Stimulated activated CD4-positive, alpha-beta T cell treated with anti-CD3 and anti-CD28 coated beads, Interleukin-15, amount 100 ng/mL, for 24 hours (primary cell): ENCODE results near the gene NOCT.
"Not testable (repeated sequence)": the region's sequence is repeated elsewhere in the genome, so short reads cannot be mapped to it uniquely, and the experiment has no call there.

Experiments
- DNase-seq: peaks from one replicate; pipeline ENCODE4 v3.0.0-alpha.2; 2020

NOCT gene, protein sequence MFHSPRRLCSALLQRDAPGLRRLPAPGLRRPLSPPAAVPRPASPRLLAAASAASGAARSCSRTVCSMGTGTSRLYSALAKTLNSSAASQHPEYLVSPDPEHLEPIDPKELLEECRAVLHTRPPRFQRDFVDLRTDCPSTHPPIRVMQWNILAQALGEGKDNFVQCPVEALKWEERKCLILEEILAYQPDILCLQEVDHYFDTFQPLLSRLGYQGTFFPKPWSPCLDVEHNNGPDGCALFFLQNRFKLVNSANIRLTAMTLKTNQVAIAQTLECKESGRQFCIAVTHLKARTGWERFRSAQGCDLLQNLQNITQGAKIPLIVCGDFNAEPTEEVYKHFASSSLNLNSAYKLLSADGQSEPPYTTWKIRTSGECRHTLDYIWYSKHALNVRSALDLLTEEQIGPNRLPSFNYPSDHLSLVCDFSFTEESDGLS

DNA sequence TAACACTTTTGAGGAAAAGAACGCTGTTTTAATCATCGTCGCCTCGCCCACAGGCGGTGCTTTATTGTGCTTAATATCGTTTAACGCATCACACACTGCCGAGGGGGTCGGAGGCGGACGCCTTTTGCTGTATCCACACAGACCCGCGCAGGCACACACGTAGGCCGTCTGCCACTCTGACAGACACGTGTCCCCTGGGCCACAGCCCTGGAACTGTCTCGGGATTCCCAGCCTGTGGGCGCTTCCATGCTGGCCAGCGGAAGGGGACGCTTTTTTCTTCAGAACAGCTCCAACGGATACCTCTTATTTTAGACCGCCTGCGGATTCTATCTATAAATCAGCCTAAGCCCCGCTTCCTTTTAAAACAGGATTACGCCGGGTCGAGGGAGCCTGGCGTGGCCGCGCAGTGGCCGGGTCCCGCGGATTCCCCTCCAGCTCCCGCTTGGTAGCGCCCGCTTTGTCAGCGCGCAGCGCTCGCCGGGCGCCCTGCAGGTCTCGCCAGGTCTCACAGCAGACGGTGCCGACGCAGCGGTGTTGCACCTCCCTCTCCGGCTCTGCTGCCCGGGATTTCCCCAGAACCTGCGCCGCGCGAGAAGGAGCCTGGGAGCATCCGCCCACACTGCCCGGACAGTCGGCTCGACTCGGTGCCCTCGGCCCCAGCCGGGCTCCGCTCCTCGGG lies at the start of gene NOCT:
Gene NOCT (plus strand): TSS at position 513 of the 679 bp plus-strand sequence. CDS start 201 bp downstream, outside the sequence.
- DNase-seq, result peak; percentile 97

DNA sequence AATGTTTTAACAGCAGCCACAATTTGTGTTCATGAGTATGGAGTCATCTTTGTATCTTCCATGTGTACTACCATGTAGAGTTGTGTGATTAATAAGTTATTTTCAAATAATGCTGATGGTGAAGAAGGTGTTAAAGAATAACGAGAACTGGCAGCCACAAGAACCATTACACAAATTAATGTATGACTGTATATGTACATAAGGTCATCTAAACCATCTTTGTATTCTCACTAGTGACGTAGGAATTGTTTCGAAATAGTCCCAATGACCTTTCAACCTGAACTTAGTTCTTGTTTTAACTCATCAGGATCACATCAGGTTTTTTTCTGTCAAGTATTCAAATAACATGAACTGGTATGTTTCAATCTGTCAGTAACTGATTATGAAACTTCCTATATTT lies 48.3 kb upstream of the NOCT start:
- DNase-seq, result no peak

DNA sequence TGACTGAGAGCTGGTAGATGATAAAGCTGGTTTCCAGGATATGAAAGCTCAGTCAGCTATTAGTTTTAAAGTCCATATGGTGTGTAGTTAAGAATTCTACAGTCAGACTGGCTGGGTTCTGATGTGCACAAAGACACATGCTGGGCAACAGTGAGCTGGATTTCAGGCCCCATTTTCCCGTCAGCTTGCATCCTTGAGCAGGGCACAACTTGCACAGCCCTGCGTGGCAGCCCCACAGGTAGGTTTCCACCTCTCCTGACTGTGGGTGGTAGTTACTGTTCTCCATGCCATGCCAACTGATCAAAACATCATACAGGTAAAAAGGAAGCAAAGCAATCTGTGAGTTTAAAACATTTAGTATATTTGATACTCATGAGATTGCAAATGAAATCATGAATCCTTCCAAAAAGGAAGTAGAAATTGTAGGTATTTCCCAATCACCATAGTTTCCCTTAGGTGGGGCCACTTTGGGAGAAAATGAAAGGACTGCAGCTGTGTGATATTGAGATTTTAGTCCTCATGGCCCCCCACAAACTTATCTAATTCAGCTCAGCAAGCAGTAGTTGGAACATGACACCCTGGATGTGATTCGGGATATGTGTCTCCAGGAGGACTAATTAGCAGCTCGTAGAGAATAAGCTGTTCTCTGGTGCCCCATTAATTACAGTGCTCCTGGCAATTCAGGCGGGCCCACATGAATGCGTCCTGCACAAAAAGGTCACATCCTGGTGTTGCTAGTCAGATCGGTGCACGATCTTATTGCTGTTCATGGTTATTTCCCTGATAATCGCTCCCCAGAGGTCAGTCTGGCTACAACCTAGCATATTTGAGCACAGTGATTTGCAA lies 42.4 kb upstream of the NOCT start:
- no peak for DNase-seq

DNA sequence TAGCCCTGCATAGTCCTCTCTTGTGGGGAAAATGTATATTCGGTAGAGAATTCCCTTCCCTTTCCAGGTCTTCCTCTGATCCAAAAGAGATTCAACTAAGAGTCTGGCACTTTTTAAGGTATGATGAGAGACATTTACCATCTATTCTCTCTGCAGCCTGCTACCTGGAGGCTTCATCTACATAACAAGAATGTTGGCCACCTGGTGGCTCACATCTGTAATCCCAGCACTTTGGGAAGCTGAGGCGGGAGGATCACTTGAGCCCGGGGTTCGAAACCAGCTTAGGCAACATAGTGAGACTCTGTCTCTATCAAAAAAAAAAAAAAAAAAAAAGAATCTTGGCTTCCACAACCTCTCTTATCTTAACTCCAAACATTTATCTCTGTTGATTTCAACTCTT lies 40.4 kb upstream of the NOCT start:
- DNase-seq, result no peak

DNA sequence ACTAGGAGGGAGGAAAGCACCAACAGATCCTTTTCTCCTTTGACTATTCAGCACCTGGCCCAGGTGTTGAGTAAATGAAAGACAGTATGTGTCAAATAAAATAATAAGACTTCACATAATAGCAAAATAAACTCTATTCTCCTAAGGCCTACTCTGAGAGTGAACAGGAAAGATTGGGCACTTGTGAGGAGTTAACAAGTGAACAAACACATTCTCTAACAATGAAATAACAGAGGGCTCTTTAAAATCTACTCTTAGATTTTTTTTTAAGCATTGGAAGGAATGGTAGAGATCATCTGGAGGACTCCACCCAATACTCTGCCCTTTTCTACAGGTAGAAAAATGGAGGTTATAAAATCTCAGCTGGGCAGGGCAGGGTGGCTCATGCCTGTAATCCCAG lies 39.1 kb upstream of the NOCT start:
- no peak for DNase-seq

DNA sequence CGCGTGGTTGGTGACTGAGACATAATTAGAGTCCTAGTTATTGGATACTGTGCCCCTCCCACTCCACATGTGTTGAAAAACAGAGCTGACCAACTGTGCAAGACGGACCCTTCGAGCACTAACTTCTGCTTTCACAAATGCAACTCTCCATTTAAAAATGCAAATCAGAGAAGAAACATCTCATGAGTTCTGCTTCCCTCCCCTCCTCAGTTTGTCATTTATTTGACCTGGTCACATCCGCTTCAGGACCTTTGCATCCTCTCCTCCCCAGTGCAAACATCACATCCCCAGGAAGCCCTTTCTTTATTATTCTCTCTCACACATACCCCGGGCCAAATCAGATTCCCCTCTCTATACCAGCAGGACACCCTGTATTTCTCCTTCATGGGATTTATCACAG lies 38.1 kb upstream of the NOCT start:
- no peak for DNase-seq

DNA sequence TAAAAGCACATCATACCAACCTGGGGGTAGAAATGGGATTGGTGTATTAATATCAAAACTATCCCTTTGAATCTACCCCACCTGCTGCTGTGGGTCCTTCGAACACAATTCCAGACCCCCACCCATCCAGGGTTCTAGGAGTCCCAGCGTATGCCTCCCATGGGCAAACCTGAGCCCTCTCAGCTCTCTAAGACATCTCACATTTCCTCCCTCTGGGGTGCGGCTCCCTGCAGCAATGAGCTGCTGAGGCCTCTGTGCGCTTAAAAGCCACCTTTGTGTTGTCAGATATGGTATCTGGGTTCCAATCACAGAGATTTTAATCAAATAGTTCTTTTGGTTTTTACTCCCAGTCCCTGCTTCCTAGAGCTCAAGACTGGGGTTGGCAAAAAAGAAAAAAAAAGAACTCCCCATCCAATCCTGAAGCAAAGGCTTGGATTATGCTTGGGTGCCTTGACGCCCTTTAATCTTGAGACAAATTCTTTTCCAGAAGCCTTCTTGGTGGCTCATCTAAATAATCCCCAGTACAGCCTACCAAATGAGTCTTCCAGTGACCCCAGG lies 37.5 kb upstream of the NOCT start:
- no peak for DNase-seq

DNA sequence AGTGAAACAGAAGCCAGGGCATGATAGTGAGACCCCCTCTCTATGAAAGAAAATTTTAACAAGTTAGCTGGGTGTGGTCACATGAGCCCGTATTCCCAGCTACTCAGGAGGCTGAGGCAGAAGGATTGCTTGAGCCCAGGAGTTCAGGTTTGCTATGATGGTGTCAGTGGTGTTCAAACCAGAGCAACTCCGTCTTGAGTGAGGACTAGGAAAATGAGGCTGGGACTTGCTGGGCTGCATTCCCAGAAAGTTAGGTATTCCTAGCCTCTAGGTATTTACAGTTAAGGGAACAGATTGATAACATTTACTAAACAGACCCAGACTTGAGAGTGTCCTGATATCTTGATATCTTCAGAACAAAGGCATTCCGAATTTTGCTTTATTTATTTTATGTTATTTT lies 37.0 kb upstream of the NOCT start:
- no peak for DNase-seq

DNA sequence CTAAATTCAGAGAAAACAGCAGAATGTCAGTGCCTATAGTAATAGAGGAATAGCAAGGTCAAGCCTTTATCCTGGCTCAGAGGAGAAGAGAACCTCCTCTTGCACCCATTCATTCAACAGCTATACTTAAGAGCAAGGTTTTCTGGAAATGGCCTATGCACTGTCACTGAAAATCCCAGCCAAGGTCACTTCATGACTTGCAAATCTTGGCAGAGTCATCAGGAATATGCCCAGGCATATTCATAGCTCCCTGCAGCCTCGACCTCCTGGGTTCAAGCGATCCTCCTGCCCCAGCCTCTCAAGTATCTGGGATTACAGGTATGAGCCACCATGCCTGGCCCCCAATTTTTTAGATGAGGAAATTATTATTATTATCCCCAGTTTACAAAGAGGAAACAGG lies 35.8 kb upstream of the NOCT start:
- DNase-seq, result no peak

DNA sequence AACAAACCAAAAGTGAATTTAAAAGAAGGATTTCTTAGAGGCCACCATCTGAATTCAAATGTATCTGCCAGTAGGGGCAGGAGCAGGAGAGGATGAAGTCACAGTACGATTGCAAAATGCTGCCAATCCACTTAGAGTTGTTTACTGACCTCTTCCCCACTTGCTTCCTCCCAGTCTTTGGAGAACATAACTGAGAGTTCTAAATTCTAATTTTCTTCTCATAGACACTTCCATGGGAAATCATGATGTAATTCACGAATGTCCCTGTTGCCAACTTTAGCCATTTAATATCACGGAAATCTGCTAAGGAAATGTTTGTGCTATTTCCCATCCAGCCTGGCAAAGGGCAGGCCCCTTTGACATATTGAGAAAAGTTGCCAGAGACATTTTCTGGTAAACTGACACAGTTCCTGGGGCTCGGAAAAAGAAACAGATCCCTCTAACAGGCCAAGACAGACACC lies 33.6 kb upstream of the NOCT start:
- DNase-seq, result no peak

DNA sequence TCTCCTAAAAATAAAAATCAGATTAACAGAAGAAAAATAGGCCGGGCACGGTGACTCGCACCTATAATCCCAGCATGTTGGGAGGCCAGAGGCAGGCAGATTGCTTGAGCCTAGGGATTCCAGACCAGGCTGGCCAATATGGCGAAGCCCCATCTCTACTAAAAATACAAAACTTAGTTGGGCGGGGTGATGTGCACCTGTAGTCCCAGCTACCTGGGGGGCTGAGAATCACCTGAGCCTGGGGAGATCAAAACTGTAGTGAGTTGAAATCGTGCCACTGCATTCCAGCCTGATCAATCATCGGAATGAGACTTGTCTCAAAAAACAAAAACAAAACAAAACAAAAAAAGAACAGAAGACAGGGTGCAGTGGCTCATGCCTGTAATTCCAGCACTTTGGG lies 32.8 kb upstream of the NOCT start:
- DNase-seq, result no peak

DNA sequence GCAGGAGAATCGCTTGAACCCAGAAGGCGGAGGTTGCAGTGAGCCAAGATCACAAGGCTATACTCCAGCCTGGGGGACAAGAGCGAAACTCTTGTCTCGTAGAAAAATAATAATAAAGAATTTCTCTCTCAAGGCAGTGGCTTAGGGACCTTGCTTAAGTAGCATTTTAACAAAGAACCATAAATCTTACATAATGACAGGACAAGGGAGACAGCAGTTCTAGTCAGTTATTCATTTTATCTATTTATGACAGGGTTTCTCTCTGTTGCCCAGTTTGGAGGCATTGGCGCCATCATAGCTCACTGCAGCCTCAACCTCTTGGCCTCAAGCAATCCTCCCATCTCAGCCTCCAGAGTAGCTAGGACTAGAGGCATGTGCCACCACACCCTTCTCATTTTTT lies 31.9 kb upstream of the NOCT start:
- no peak for DNase-seq

DNA sequence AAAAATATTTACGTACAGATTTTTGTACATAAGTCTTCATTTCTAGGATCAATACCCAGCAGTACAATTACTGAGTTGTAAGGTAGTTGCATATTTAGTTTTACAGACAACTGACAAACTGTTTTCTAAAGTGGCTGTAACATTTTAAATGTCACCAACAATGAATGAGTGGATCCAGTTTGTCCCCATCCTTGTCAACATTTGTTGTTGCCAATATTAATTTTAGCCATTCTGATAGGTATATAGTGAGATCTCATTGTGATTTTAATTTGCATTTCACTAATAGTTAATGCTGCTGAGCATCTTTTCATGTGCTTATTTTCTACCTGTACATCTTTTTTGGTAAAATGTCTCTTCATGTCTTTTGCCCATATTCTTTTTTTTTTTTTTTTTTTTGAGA lies 30.9 kb upstream of the NOCT start:
- no peak for DNase-seq

DNA sequence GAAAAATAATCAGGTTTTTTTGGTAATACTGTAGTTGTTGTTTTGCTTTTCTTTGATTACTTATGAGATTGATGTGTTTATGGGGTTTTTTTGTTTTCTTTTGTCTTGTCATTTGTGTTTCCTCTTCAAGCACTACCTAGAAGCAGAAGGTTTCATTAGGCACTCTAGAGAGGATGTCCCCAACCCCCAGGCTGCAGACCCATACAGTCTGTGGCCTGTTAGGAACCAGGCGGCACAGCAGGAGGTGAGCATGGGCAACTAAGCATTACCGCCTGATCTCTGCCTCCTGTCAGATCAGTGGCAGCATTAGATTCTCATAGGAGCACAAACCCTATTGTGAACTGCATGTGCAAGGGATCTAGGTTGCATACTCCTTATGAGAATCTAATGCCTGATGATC lies 22.9 kb upstream of the NOCT start:
- no peak for DNase-seq

DNA sequence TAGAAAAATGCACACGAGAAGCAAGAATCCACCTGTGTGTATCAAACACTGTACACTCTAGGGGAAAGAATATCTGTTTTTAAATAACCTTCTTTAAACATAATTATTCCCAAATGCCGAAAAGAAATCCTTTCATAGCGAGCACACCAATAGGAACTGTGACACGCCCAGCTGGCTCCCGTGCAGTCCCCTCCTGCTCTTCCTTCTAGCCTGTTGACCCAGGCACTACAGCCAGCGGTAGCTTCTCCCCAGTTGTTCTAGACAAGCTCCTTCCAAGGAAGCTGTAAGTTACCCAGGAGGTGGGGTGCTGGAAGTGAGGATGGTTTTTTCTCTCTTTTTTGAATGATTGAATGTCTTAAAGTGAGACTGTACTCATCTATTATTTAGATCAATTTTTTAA lies 19.5 kb upstream of the NOCT start:
- no peak for DNase-seq

DNA sequence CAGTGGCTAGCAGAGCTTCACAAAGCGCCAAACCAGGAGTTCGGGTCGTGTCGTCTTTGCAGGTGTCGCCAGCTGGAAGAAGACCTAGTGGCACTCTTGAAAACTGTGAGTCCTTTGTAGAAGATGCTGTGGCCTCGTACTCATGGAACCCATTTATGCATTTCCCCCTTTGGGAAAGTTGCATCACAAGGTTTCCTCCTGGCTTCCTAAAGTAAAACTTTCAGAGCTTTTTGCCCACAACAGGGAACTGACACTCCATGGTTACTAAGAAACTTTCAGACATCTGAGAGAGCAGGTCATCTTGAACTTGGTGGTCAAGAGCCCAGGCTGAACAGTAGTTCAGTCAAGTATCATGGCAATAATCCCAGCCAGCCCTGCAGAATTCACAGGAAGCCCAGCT lies 15.9 kb upstream of the NOCT start:
- no peak for DNase-seq

DNA sequence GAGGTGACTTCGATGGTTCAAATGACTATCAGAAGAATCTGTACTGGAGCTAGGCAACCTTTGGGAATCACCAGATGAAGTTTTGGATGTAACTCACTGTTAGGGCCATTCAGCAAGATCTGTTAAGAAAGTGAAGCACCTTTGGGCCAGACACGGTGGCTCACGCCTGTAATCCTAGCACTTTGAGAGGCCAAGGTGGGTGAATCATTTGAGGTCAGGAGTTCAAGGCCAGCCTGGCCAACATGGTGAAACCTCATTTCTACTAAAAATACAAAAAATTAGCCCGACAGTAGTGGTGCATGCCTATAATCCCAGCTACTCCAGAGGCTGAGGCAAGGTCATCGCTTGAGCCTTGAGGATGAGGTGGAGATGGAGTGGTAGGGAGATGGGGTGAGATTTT lies 15.4 kb upstream of the NOCT start:
- not testable (repeated sequence) for DNase-seq

DNA sequence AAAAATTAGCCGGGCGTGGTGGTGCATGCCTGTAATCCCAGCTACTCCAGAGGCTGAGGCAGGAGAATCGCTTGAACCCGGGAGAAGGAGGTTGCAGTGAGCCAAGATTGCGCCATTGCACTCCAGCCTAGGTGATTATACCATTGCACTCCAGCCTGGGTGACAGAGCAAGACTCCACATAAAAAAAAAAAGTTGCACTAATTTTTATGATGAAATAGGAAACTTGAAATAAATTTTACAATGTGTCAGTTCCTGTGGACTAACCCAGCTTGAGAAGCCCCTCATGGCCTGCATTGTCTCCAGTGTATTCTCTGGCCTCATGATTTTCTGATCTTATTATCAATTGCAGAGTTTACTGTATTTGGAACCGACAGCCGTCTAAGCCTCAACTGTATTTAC lies 14.2 kb upstream of the NOCT start:
- DNase-seq, result not testable (repeated sequence)

DNA sequence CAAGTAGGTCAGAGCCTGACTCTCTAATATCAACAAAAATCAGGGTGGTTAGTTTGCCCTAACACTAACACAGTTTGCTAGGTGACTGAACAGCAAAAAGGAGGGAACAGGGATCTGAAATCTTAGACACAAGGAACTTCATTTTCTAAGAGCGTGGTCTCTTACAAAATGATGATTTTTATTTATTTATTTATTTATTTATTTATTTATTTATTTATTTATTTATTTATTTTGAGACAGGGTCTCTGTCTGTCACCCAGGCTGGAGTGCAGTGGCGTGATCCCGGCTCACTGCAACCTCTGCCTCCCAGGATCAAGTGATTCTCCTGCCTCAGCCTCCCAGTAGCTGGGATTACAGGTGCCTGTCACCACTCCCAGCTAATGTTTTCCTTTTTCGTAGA lies 11.9 kb upstream of the NOCT start:
- DNase-seq, result not testable (repeated sequence)

DNA sequence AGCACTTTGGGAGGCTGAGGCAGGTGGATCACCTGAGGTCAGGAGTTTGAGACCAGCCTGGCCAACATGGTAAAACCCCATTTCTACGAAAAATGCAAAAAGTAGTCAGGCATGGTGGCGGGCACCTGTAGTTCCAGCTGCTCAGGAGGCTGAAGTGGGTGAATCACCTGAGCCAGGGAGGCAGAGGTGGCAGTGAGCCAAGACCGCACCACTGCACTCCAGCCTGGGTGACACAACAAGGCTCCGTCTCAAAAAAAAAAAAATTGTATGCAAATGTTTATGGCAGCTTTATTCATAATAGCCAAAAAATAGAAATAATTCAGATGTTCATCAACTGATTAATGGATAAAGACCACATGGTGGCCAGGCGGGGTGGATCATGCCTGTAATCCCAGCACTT lies 9.8 kb upstream of the NOCT start:
- DNase-seq, result no peak

DNA sequence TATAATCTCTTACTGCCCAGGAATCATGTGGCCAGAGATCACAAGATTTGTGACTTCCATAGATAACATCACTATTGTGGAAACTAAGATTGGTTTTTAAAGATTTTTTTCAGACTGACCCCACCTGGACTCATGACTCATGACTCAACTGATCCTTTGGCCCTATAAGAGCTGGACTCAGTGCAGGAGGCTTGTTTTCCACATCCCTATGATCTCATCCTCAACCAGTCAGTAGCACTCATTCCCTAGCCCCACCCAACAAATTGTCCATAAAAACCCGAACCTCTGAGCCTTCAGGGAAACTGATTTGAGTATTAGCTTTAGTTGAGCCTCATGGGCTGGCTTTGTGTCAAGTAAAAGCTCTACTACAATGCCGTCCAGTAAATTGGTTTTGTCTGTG lies 7.9 kb upstream of the NOCT start:
- DNase-seq, result no peak

DNA sequence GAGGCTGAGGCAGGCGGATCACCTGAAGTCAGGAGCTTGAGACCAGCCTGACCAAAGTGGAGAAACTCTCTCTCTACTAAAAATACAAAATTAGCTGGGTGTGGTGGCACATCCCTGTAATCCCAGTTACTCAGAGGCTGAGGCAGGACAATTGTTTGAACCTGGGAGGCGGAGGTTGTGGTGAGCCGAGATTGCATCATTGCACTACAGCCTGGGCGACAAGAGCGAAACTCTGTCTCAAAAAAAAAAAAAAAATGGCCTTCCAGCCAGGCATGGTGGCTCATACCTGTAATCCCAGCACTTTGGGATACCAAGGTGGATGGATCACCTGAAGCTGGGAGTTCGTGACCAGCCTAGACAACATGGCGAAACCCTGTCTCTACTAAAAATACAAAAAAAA lies 7.3 kb upstream of the NOCT start:
- not testable (repeated sequence) for DNase-seq

DNA sequence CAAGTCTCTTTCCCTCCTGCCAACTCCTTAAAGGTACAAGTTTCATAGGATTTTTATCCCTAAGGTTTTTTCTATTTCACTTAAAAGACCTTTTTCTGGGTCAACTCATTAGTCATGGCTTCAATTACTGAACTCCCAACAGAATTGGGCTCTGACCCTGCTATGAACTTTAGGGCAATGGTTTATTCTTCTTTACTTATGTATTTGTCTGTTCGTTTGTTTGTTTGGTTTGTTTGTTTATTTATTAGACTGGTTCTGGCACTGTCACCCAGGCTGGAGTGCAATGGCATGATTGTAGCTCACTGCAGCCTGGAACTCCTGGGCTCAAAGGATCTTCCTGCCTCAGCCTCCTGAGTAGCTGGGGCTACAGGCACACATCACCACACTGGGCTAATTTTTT lies 5.9 kb upstream of the NOCT start:
- DNase-seq, result no peak
